Neural progenitor cell (in vitro differentiated cells): ENCODE measurements around the gene TARBP1. TPM values are rescaled to one million over a fixed set of nuclear protein-coding genes. Genes with fewer than 3 reads are reported as not detected.

Source experiments
- DNase-seq: peaks from one replicate; pipeline ENCODE4 v3.0.0-alpha.2; 2016; ENCODE audit warnings: low spot score
- H2AFZ ChIP-seq: fragments of 200-600 bp; sonication (generic); replicated peaks from 2 replicates; pipeline ENCODE4 v1.6.1; 2016; ENCODE audit warnings: antibody characterized with exemption
- H3F3A ChIP-seq: fragments of 200-600 bp; sonication (generic); 2 replicates; pipeline ENCODE4 v1.6.1; 2016; ENCODE audit warnings: antibody characterized with exemption, low read depth
- H3K27ac ChIP-seq: fragments of 200-600 bp; sonication (generic); 2 replicates; pipeline ENCODE4 v1.5.1; 2016; ENCODE audit warnings: mild to moderate bottlenecking
- H3K27me3 ChIP-seq: fragments of 200-600 bp; sonication (generic); 2 replicates; pipeline ENCODE4 v1.6.1; 2016; ENCODE audit warnings: mild to moderate bottlenecking, moderate library complexity
- H3K36me3 ChIP-seq: fragments of 200-600 bp; sonication (generic); 2 replicates; pipeline ENCODE4 v1.5.1; 2016
- H3K4me1 ChIP-seq: fragments of 200-600 bp; sonication (generic); 2 replicates; pipeline ENCODE4 v1.6.1; 2016; ENCODE audit warnings: mixed run types
- H3K4me2 ChIP-seq: fragments of 200-600 bp; sonication (generic); 2 replicates; pipeline ENCODE4 v1.6.1; 2016
- H3K4me3 ChIP-seq: fragments of 200-600 bp; sonication (generic); 2 replicates; pipeline ENCODE4 v1.5.1; 2016
- H3K79me2 ChIP-seq: fragments of 200-600 bp; sonication (generic); 2 replicates; pipeline ENCODE4 v1.6.1; 2016; ENCODE audit warnings: low read depth
- H3K9ac ChIP-seq: fragments of 200-600 bp; sonication (generic); 2 replicates; pipeline ENCODE4 v1.6.1; 2016
- H3K9me3 ChIP-seq: fragments of 200-600 bp; sonication (generic); 2 replicates; pipeline ENCODE4 v1.5.1; 2016; ENCODE audit warnings: low read depth
- H4K20me1 ChIP-seq: fragments of 200-600 bp; sonication (generic); 2 replicates; pipeline ENCODE4 v1.6.1; 2016; ENCODE audit warnings: low read depth
- H3K27ac Mint-ChIP-seq: 3 replicates; pipeline ENCODE4 v1.8.0; 2021; ENCODE audit warnings: mixed read lengths
- H3K27me3 Mint-ChIP-seq: 2 replicates; pipeline ENCODE4 v1.8.0; 2022; ENCODE audit warnings: low read depth, mild to moderate bottlenecking, inconsistent platforms, moderate library complexity, mixed read lengths; ENCODE audit not compliant: insufficient read depth
- H3K36me3 Mint-ChIP-seq: 3 replicates; pipeline ENCODE4 v1.8.0; 2021; ENCODE audit warnings: mixed read lengths
- H3K4me1 Mint-ChIP-seq: 3 replicates; pipeline ENCODE4 v1.8.0; 2021; ENCODE audit warnings: mixed read lengths
- H3K4me3 Mint-ChIP-seq: 3 replicates; pipeline ENCODE4 v1.8.0; 2021; ENCODE audit warnings: mild to moderate bottlenecking, moderate library complexity, mixed read lengths
- H3K9me3 Mint-ChIP-seq: 3 replicates; pipeline ENCODE4 v1.8.0; 2020; ENCODE audit warnings: mixed read lengths
- EZH2 ChIP-seq: fragments of 200-600 bp; sonication (generic); IDR thresholded peaks from 2 replicates; pipeline ENCODE4 v1.6.1; 2017; ENCODE audit warnings: antibody characterized with exemption, mild to moderate bottlenecking, moderate library complexity
- EZH2phosphoT487 ChIP-seq: fragments of 200-600 bp; sonication (generic); IDR thresholded peaks from 2 replicates; pipeline ENCODE4 v1.6.1; 2017; ENCODE audit warnings: antibody characterized with exemption
- total RNA-seq: library from RNA; depleted of rRNA; stranded (reverse); fragments of >200 nt; gene quantifications from 2 replicates; pipeline ENCODE4 v1.2.3, GENCODE V29; 2015; ENCODE audit warnings: low replicate concordance
- TF ChIP-seq, protein P1 (sequence below): fragments of 200-600 bp; sonication (generic); IDR thresholded peaks from 2 replicates; pipeline ENCODE4 v1.5.1; 2017; ENCODE audit warnings: antibody characterized with exemption, mild to moderate bottlenecking

The TARBP1 gene
- total RNA-seq, 1 donor from 2014 or later = 99.0 TPM

DNA sequence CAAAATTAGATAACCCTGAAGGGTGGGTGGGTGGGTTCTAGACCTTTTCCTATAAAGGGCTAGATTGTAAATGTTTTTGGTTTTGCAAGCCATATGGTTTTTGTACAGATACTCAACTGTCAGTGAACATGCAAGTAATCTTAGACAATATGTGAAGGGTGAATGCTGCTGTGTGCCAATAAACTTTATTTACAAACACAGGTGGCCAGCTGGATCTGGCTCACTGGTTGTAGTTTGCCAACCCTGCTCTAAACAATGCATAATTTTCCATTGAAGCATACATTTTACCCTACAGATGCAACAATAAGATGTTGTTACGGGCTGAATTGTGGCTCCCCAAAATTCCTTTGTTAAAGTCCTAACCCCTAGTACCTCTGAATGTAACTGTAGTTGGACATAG lies 18.6 kb upstream of the TARBP1 start:
- no peak overlapping the region for H3K4me3 Mint-ChIP-seq
- no peaks in the 10 kb centered on the region for H3F3A ChIP-seq
- no peaks in the 10 kb centered on the region for H3K9me3 Mint-ChIP-seq
- no peak overlapping the region for H3K4me2 ChIP-seq
- H3K79me2 ChIP-seq = no peaks in the 10 kb centered on the region
- H3K9me3 ChIP-seq = no peaks in the 10 kb centered on the region
- H2AFZ ChIP-seq = no peak overlapping the region
- H3K36me3 Mint-ChIP-seq = no peaks in the 10 kb centered on the region
- no peak overlapping the region for H3K27ac Mint-ChIP-seq
- no peak overlapping the region for H3K4me3 ChIP-seq
- peaks cover 12% of the 10 kb centered on the region for H3K4me1 ChIP-seq
- H4K20me1 ChIP-seq = no peaks in the 10 kb centered on the region
- H3K9ac ChIP-seq = no peak overlapping the region
- no peak for DNase-seq
- H3K27me3 Mint-ChIP-seq = peaks cover 2% of the 10 kb centered on the region
- no peaks in the 10 kb centered on the region for H3K36me3 ChIP-seq
- no peaks in the 10 kb centered on the region for H3K27me3 ChIP-seq
- TF ChIP-seq, protein P1, sequence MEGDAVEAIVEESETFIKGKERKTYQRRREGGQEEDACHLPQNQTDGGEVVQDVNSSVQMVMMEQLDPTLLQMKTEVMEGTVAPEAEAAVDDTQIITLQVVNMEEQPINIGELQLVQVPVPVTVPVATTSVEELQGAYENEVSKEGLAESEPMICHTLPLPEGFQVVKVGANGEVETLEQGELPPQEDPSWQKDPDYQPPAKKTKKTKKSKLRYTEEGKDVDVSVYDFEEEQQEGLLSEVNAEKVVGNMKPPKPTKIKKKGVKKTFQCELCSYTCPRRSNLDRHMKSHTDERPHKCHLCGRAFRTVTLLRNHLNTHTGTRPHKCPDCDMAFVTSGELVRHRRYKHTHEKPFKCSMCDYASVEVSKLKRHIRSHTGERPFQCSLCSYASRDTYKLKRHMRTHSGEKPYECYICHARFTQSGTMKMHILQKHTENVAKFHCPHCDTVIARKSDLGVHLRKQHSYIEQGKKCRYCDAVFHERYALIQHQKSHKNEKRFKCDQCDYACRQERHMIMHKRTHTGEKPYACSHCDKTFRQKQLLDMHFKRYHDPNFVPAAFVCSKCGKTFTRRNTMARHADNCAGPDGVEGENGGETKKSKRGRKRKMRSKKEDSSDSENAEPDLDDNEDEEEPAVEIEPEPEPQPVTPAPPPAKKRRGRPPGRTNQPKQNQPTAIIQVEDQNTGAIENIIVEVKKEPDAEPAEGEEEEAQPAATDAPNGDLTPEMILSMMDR = no peak
- no peak for TF ChIP-seq EZH2
- TF ChIP-seq EZH2phosphoT487 = no peak
- peaks cover 30% of the 10 kb centered on the region for H3K4me1 Mint-ChIP-seq
- no peak overlapping the region for H3K27ac ChIP-seq

DNA sequence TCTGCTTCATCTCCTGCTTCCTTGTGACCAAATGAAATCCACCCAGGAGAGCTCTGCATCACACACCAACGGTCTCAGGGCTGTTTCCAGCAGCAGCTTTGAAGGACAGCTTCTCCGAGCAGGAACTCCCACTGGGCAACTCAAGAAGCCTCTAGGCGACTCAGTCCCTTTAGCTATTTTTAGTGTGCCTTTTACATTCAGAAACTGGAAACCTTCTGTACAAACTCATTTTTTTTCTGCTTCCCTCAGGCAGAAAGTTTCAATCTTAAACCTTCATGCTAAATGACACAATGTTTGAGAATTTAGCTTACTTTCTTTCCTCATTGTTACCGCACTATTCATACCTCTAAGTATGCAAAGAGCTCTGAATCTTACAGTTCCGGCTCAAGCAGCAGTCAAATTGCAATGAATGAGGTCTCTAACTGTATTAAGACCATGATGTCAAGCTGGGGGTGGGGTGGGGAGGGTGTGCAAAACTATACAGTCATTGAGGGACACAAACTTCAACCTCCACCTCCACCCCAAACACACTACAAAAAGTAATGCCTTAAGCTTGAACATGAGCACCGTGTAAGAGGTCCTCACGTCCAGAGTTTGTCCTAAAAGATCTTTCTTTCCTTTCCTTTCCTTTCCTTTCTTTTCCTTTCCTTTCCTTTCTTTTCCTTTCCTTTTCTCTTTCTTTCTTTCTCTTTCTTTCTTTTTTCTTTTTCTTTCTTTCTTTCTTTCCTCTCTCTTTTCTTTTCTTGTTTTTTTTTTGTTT lies 16.4 kb upstream of the TARBP1 start:
- Mint-ChIP-seq H3K27ac (peak overlapping the region; percentile 1), H3K36me3 (no peaks in the 10 kb centered on the region), H3K27me3 (peaks cover 2% of the 10 kb centered on the region), H3K4me1 (peaks cover 33% of the 10 kb centered on the region), H3K4me3 (no peak overlapping the region), H3K9me3 (no peaks in the 10 kb centered on the region)
- no peaks in the 10 kb centered on the region for H3F3A ChIP-seq
- no peaks in the 10 kb centered on the region for H3K9me3 ChIP-seq
- no peak overlapping the region for H3K9ac ChIP-seq
- no peaks in the 10 kb centered on the region for H3K27me3 ChIP-seq
- H3K79me2 ChIP-seq = no peaks in the 10 kb centered on the region
- H3K4me2 ChIP-seq = no peak overlapping the region
- peak overlapping the region; percentile 23 for H2AFZ ChIP-seq
- peak; percentile 27 for DNase-seq
- H4K20me1 ChIP-seq = no peaks in the 10 kb centered on the region
- H3K4me1 ChIP-seq = peaks cover 20% of the 10 kb centered on the region
- H3K27ac ChIP-seq = no peak overlapping the region
- TF ChIP-seq, protein P1 = no peak
- TF ChIP-seq EZH2 = no peak
- no peak for TF ChIP-seq EZH2phosphoT487
- H3K36me3 ChIP-seq = no peaks in the 10 kb centered on the region
- no peak overlapping the region for H3K4me3 ChIP-seq

DNA sequence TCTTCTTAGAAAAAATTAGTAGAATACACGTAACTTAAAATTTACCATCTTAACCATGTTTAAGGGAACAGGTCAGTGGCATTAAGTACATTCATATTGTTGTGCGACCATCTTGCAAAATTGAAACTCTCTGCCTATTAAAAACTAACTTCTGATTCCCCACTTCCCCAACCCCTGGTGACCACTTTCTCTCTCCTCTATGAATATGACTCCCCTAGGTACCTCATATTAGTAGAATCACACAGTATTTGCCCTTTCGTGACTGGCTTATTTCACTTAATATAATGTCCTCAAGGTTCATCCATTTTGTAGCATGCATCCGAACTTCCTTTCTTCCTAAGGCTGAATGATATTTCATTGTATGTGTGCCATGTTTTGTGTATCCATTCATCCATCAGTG lies 15.1 kb upstream of the TARBP1 start:
- no peak overlapping the region for H3K4me2 ChIP-seq
- no peaks in the 10 kb centered on the region for H3K9me3 Mint-ChIP-seq
- no peaks in the 10 kb centered on the region for H3K27me3 ChIP-seq
- no peak overlapping the region for H3K9ac ChIP-seq
- TF ChIP-seq EZH2 (no peak), EZH2phosphoT487 (no peak)
- TF ChIP-seq, protein P1 = no peak
- no peaks in the 10 kb centered on the region for H3K79me2 ChIP-seq
- no peaks in the 10 kb centered on the region for H3K36me3 ChIP-seq
- H2AFZ ChIP-seq = no peak overlapping the region
- H3K27ac Mint-ChIP-seq = no peak overlapping the region
- no peaks in the 10 kb centered on the region for H4K20me1 ChIP-seq
- H3K9me3 ChIP-seq = no peaks in the 10 kb centered on the region
- no peaks in the 10 kb centered on the region for H3K36me3 Mint-ChIP-seq
- DNase-seq = no peak
- H3K4me1 Mint-ChIP-seq = peaks cover 20% of the 10 kb centered on the region
- H3K4me3 Mint-ChIP-seq = no peak overlapping the region
- no peaks in the 10 kb centered on the region for H3F3A ChIP-seq
- peaks cover 2% of the 10 kb centered on the region for H3K27me3 Mint-ChIP-seq
- H3K4me3 ChIP-seq = no peak overlapping the region
- peaks cover 18% of the 10 kb centered on the region for H3K4me1 ChIP-seq
- H3K27ac ChIP-seq = no peak overlapping the region
